Measurements from ENCODE around the gene NAT9. TPM values are rescaled to one million over a fixed set of nuclear protein-coding genes. Genes with fewer than 3 reads are reported as not detected.

The NAT9 gene
- total and polyA plus RNA-seq, 2 of the 4 experiments (the other 2 are of a cell fraction), result 48.9 to 62.0 TPM

DNA sequence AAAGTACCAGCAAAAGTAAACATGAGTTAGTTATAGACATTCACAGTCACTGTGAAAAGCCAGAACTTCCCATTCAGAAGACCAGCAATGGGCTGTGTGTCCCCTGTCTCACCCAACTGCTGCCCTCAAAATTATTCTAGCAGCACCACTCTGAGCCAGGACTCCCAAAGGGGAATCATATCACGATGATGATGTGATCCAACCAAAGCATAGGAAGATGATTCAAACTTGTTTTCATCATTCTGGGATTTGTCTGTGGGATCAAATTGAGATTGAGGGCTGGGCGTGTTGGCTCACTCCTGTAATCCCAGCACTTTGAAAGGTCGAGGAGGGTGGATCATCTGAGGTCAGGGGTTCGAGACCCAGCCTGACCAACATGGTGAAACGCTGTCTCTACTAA lies 6.4 kb upstream of the NAT9 start:
- H4K20me1 ChIP-seq (ENCODE audit: insufficient read depth, low read length), result peaks cover 6% of the 10 kb centered on the region; the same call in 1 of the 2 replicates
- dilution Hi-C loops (cut with HindIII; ENCODE audit: low sequenced_read_pairs, unreplicated experiment), result no loop called here
- CTCF ChIA-PET, result interaction anchor here (1.3 kb wide), 1 partner anchor 38 kb away, joined by 4 read pairs; no protein-coding TSS in a partner anchor

More for the DNA sequence above, 6.4 kb upstream of the NAT9 start:
- intact Hi-C loops (cut with micrococcal nuclease), result no loop called here
- in situ Hi-C loops (cut with MboI; ENCODE audit: low sequenced_read_pairs), result no loop called here
- no peak overlapping the region for H3K56ac ChIP-seq (ENCODE audit: extremely low read depth, insufficient read depth, low read length)
- POLR2A ChIA-PET (ENCODE audit: unreplicated experiment), result no interaction called here
- H3K14ac ChIP-seq (replicated peaks; ENCODE audit: low read depth, low read length), result no peak overlapping the region
- H3K9me3 ChIP-seq (ENCODE audit: control insufficient read depth, insufficient read depth, low read length), result no peaks in the 10 kb centered on the region
- no peak overlapping the region for H2BK120ac ChIP-seq (ENCODE audit: low read depth, low read length)
- TF ChIP-seq POLR2A (IDR thresholded peaks at IDR 0.05; ENCODE audit: low read depth, low read length) (no peak), RFX5 (IDR thresholded peaks at IDR 0.05; ENCODE audit: low read depth, low read length) (no peak), CEBPB (IDR thresholded peaks at IDR 0.05; ENCODE audit: low read depth, low read length) (no peak), MAZ (IDR thresholded peaks at IDR 0.05; ENCODE audit: borderline replicate concordance, low read depth, low read length) (no peak)
- no peak overlapping the region for H4K8ac ChIP-seq (ENCODE audit: low read depth in 2 of 2, low read length in 2 of 2)
- H4K5ac ChIP-seq (ENCODE audit: low read depth, low read length), result no peak overlapping the region
- no peak overlapping the region for H2AK5ac ChIP-seq (ENCODE audit: low read depth, low read length)
- H3K4me2 ChIP-seq (ENCODE audit: low read depth, low read length), result no peak overlapping the region
- no peak overlapping the region for H3K4me3 ChIP-seq (ENCODE audit: insufficient read depth, low read depth, low read length)
- no peak overlapping the region for H4K91ac ChIP-seq (ENCODE audit: insufficient read depth, low read depth, low read length)
- no peak overlapping the region for H3K18ac ChIP-seq (ENCODE audit: low read depth, low read length)
- H3K36me3 ChIP-seq (ENCODE audit: control insufficient read depth, insufficient read depth, low read length), result peaks cover 20% of the 10 kb centered on the region
- H3K9ac ChIP-seq (ENCODE audit: low read depth, low read length), result no peak overlapping the region
- H2BK15ac ChIP-seq (ENCODE audit: low read depth, low read length), result no peak overlapping the region
- H2AFZ ChIP-seq (replicated peaks; ENCODE audit: low read length, poor library complexity), result no peak overlapping the region
- H3K9me1 ChIP-seq (ENCODE audit: insufficient read depth, low read length), result no peaks in the 10 kb centered on the region; the same call in 1 of the 2 replicates
- no peak overlapping the region for H2BK5ac ChIP-seq (ENCODE audit: low read depth, low read length, poor library complexity, severe bottlenecking)
- WGBS, 2 experiments (ENCODE audit: extremely low coverage in 2 of 2, insufficient read length in 1 of 2), result no CpG with 5 or more reads among the region's 5 CpGs
- ATAC-seq (ENCODE audit: low read depth) (no peak), DNase-seq (no peak)
- H3K4me1 ChIP-seq (ENCODE audit: control insufficient read depth, insufficient read depth, low read length), result peaks cover 2% of the 10 kb centered on the region; the same call in 1 of the 2 replicates
- peaks cover 12 to 32% of the 10 kb centered on the region in 2 experiments for H3K79me1 ChIP-seq (ENCODE audit: low read depth in 1 of 2, low read length in 2 of 2)
- H3K27ac ChIP-seq (ENCODE audit: insufficient read depth, low read length), result no peak overlapping the region
- no peak overlapping the region for H3K23ac ChIP-seq (ENCODE audit: low read depth, low read length)
- BruUV-seq (replicated peaks), result no TSS peak
- H3K4ac ChIP-seq (ENCODE audit: low read depth, low read length), result no peak overlapping the region
- H2AK9ac ChIP-seq (replicated peaks; ENCODE audit: low read depth, low read length, poor library complexity), result no peak overlapping the region
- no peak overlapping the region for H2BK20ac ChIP-seq (ENCODE audit: low read depth, low read length)
- no peaks in the 10 kb centered on the region for H3K27me3 ChIP-seq (ENCODE audit: control insufficient read depth, insufficient read depth, low read length)

Data from IMR-90 (cell line).